Progenitor cell of endocrine pancreas (in vitro differentiated cells): ENCODE data around the gene UCN3. TPM values are rescaled to one million over a fixed set of nuclear protein-coding genes. Genes with fewer than 3 reads are reported as not detected.

ENCODE experiments used
- DNase-seq: peaks from one replicate; pipeline ENCODE4 v3.0.0; 2021; ENCODE audit warnings: low spot score; ENCODE audit not compliant: unreplicated experiment
- H3K27ac Mint-ChIP-seq: 2 replicates; pipeline ENCODE4 v1.8.0; 2021; ENCODE audit warnings: mild to moderate bottlenecking, moderate library complexity, mixed read lengths
- H3K27me3 Mint-ChIP-seq: 2 replicates; pipeline ENCODE4 v1.8.0; 2021; ENCODE audit warnings: mixed read lengths
- H3K36me3 Mint-ChIP-seq: 2 replicates; pipeline ENCODE4 v1.8.0; 2022; ENCODE audit warnings: mixed read lengths; ENCODE audit not compliant: insufficient read depth
- H3K4me1 Mint-ChIP-seq: 2 replicates; pipeline ENCODE4 v1.8.0; 2021; ENCODE audit warnings: low read depth, mixed read lengths
- H3K4me3 Mint-ChIP-seq: 2 replicates; pipeline ENCODE4 v1.8.0; 2021; ENCODE audit warnings: low read depth, mild to moderate bottlenecking, moderate library complexity, mixed read lengths
- H3K9me3 Mint-ChIP-seq: 2 replicates; pipeline ENCODE4 v1.8.0; 2021; ENCODE audit warnings: low read depth, mixed read lengths
- CTCF ChIP-seq: fragments of 200-600 bp; sonication (generic); IDR thresholded peaks from one replicate; pipeline ENCODE4 v1.5.0; 2021; ENCODE audit warnings: antibody characterized with exemption, mild to moderate bottlenecking; ENCODE audit not compliant: unreplicated experiment
- total RNA-seq: library from RNA; stranded (reverse); gene quantifications from 2 replicates; pipeline ENCODE4 v1.2.1, GENCODE V29; 2021

UCN3 gene
- total RNA-seq, 1 donor from 2014 or later: 1.3 TPM

- Mint-ChIP-seq H3K9me3 (no peaks in the 10 kb centered on the region), H3K27me3 (peaks cover 28% of the 10 kb centered on the region), H3K27ac (peak overlapping the region; percentile 15), H3K4me3 (no peak overlapping the region), H3K36me3 (no peaks in the 10 kb centered on the region), H3K4me1 (peaks cover 12% of the 10 kb centered on the region)
- TF ChIP-seq CTCF: no peak
- DNase-seq: no peak
Measured at GRCh38 chr10:5362873-5363272, 1.9 kb upstream of the UCN3 start.

GRCh38 chr10:5364374-5364773 is 392 bp upstream of the UCN3 start:
- Mint-ChIP-seq H3K27ac (no peak overlapping the region), H3K9me3 (no peaks in the 10 kb centered on the region), H3K4me1 (peaks cover 12% of the 10 kb centered on the region), H3K4me3 (no peak overlapping the region), H3K36me3 (no peaks in the 10 kb centered on the region), H3K27me3 (peaks cover 28% of the 10 kb centered on the region)
- DNase-seq: no peak
- no peak for TF ChIP-seq CTCF

- Mint-ChIP-seq H3K27ac (no peak overlapping the region), H3K27me3 (peaks cover 28% of the 10 kb centered on the region), H3K4me1 (peaks cover 7% of the 10 kb centered on the region), H3K9me3 (peaks cover 7% of the 10 kb centered on the region), H3K36me3 (no peaks in the 10 kb centered on the region), H3K4me3 (no peak overlapping the region)
- DNase-seq: no peak
- TF ChIP-seq CTCF: no peak
Measured at GRCh38 chr10:5365928-5366327, 1.2 kb downstream of the UCN3 start.

GRCh38 chr10:5369362-5370158 is 4.8 kb downstream of the UCN3 start:
- Mint-ChIP-seq H3K36me3 (no peaks in the 10 kb centered on the region), H3K4me1 (peaks cover 10% of the 10 kb centered on the region), H3K27ac (no peak overlapping the region), H3K4me3 (no peak overlapping the region), H3K27me3 (peaks cover 12% of the 10 kb centered on the region), H3K9me3 (peaks cover 12% of the 10 kb centered on the region)
- no peak for TF ChIP-seq CTCF
- no peak for DNase-seq

- no peak for DNase-seq
- peaks cover 12% of the 10 kb centered on the region for H3K9me3 Mint-ChIP-seq
- no peak overlapping the region for H3K27ac Mint-ChIP-seq
- H3K27me3 Mint-ChIP-seq: peaks cover 9% of the 10 kb centered on the region
- H3K36me3 Mint-ChIP-seq: no peaks in the 10 kb centered on the region
- peaks cover 8% of the 10 kb centered on the region for H3K4me1 Mint-ChIP-seq
- H3K4me3 Mint-ChIP-seq: no peak overlapping the region
- no peak for TF ChIP-seq CTCF
Measured at GRCh38 chr10:5370493-5371352, 6.0 kb downstream of the UCN3 start.
